ENCODE measurements around the gene SLX9.

Gene SLX9

DNA sequence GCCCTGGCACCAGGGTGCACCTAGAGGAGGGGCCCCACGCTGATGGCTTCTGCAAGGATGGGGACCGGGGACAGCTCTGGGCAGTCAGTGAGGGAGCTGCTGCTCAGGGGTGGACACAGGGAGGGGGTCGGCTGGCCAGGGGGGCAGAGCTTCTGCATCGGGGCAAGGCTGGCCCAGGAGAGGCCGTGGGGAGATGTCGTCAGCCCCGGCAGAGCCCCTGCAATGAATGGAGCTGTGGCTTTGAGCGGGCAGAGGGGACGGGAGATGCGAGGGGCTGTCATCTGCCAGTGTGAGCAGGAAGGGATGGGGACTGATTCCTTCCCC, 31.8 kb downstream of the SLX9 start:
- Mint-ChIP-seq H3K36me3 (ENCODE audit: low read depth) (peaks cover 20% of the 10 kb centered on the region), H3K4me1 (peaks cover 30% of the 10 kb centered on the region), H3K27me3 (ENCODE audit: low read depth, poor library complexity) (no peaks in the 10 kb centered on the region), H3K9me3 (no peaks in the 10 kb centered on the region), H3K27ac (no peak overlapping the region), H3K4me3 (no peak overlapping the region)
- TF ChIP-seq, protein P1, sequence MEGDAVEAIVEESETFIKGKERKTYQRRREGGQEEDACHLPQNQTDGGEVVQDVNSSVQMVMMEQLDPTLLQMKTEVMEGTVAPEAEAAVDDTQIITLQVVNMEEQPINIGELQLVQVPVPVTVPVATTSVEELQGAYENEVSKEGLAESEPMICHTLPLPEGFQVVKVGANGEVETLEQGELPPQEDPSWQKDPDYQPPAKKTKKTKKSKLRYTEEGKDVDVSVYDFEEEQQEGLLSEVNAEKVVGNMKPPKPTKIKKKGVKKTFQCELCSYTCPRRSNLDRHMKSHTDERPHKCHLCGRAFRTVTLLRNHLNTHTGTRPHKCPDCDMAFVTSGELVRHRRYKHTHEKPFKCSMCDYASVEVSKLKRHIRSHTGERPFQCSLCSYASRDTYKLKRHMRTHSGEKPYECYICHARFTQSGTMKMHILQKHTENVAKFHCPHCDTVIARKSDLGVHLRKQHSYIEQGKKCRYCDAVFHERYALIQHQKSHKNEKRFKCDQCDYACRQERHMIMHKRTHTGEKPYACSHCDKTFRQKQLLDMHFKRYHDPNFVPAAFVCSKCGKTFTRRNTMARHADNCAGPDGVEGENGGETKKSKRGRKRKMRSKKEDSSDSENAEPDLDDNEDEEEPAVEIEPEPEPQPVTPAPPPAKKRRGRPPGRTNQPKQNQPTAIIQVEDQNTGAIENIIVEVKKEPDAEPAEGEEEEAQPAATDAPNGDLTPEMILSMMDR (IDR thresholded peaks at IDR 0.05) = no peak
- no peak for DNase-seq

DNA sequence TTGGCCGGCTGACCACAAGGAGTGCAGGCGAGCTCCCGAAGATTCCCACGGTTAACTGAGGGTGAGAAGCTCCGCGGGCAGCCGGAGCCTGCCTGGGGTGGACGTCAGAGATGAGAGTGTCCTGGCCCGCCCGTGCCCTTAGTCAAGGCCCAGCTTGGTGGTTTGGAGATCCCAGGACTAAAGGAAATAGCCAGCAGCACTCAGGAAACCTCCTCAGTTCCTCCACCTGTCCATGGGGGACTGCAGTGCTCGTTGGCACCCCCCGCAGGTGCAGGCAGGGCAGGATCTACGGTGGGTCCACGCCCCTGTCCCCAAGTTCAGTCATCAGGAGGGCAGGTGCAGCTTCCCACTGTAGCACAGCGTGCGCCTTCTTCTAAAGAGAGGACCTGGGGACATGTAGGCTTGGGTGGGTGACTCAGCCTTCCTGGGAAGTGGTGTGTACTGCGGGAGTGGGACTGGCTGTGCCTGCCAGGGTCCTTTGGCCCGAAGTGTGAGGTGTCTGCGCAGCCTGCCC, 32.5 kb downstream of the SLX9 start:
- peaks cover 29% of the 10 kb centered on the region for H3K4me1 Mint-ChIP-seq
- no peaks in the 10 kb centered on the region for H3K27me3 Mint-ChIP-seq (ENCODE audit: low read depth, poor library complexity)
- H3K36me3 Mint-ChIP-seq (ENCODE audit: low read depth) = peaks cover 20% of the 10 kb centered on the region
- no peak for DNase-seq
- no peaks in the 10 kb centered on the region for H3K9me3 Mint-ChIP-seq
- TF ChIP-seq, protein P1 (IDR thresholded peaks at IDR 0.05) = no peak
- H3K27ac Mint-ChIP-seq = no peak overlapping the region
- H3K4me3 Mint-ChIP-seq = no peak overlapping the region

DNA sequence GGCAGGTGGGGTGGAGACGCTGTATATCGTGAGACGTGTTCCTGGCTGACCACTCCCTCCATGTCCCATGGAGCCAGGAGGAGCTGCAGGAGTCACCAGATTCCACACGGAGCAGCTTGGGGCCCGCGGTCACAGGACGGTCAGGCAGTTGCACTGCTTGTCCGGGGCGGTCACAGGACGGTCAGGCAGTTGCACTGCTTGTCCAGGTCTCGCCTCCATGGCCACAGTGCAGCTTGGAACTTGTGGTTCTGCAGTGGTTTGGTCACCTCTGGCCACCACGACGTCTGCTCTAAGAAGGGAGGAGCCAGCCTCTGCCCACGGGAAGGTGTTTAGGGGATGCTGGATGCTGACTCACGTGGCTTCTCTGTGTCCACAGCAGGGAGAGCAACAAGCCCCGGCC, 33.0 kb downstream of the SLX9 start:
- H3K4me3 Mint-ChIP-seq = no peak overlapping the region
- TF ChIP-seq, protein P1 (IDR thresholded peaks at IDR 0.05) = no peak
- peaks cover 20% of the 10 kb centered on the region for H3K36me3 Mint-ChIP-seq (ENCODE audit: low read depth)

DNA sequence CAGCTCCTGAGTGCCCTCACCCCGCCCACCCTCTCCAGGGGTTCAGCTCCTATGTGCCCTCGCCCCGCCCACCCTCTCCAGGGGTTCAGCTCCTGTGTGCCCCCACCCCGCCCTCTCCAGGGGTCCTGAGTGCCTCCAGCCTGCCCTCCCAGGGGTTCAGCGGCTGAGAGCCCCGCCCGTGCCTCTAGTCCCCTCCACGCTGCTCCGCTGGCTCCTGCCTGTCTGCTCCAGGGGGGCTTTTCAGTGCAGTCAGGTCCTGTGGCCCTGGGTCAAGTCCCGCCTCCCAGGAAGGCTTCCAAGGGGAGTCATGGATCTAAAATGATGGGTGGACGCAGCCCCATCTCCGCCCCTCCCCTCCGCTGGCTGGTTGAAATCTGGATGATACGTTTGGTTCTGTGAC, 33.8 kb downstream of the SLX9 start:
- TF ChIP-seq, protein P1 (IDR thresholded peaks at IDR 0.05) = no peak
- Mint-ChIP-seq H3K27ac (no peak overlapping the region), H3K9me3 (no peaks in the 10 kb centered on the region), H3K36me3 (ENCODE audit: low read depth) (peaks cover 20% of the 10 kb centered on the region), H3K27me3 (ENCODE audit: low read depth, poor library complexity) (no peaks in the 10 kb centered on the region), H3K4me3 (no peak overlapping the region), H3K4me1 (peaks cover 29% of the 10 kb centered on the region)
- DNase-seq = no peak

More for the DNA sequence above, 33.0 kb downstream of the SLX9 start:
- Mint-ChIP-seq H3K27ac (no peak overlapping the region), H3K9me3 (no peaks in the 10 kb centered on the region), H3K27me3 (ENCODE audit: low read depth, poor library complexity) (no peaks in the 10 kb centered on the region), H3K4me1 (peaks cover 29% of the 10 kb centered on the region)
- no peak for DNase-seq

DNA sequence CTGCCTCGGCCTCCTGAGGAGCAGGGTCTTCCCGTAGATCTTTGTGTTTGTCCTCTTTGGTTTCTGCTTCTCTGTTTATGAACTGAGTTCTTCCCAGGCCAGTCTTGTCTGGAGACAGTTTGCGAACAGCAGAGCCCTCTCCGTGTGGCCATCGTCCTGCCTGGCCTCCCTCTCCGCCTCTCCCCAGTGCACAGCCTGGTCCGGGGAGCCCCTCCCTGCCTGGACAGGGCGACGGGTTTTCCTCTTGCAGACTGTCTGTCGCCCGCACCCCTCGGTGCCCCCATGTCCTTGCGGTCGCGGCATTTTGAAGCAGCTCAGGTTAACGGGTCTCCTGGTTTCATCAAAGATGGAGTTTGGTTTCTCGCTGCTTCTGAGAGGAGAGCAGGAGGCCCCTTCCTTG, 34.8 kb downstream of the SLX9 start:
- Mint-ChIP-seq H3K4me1 (peaks cover 32% of the 10 kb centered on the region), H3K9me3 (no peaks in the 10 kb centered on the region)
- DNase-seq = no peak

More for the DNA sequence above, 34.8 kb downstream of the SLX9 start:
- Mint-ChIP-seq H3K27ac (no peak overlapping the region), H3K4me3 (no peak overlapping the region), H3K36me3 (ENCODE audit: low read depth) (peaks cover 15% of the 10 kb centered on the region), H3K27me3 (ENCODE audit: low read depth, poor library complexity) (no peaks in the 10 kb centered on the region)
- TF ChIP-seq, protein P1 (IDR thresholded peaks at IDR 0.05) = no peak

All from nephron progenitor cell (in vitro differentiated cells).